ENCODE results near the gene COL4A2. TPM values are rescaled to one million over a fixed set of nuclear protein-coding genes. Genes with fewer than 3 reads are reported as not detected.

Gene COL4A2
- total RNA-seq, 1 experiment from 2014 or later = 1.6 TPM

GRCh38 chr13:110433014-110433413 lies 125.9 kb downstream of the COL4A2 start:
- H3K4me2 ChIP-seq (ENCODE audit: low read length) = no peak overlapping the region
- ChIA-PET RAD21 (ENCODE audit: low non-redundant PET in 1 of 2, low total read pairs in 2 of 2, uncharacterized antibody in 2 of 2, unreplicated experiment in 2 of 2) (no interaction called here), CTCF (no interaction called here), POLR2A (no interaction called here)
- TF ChIP-seq FOSL1 (IDR thresholded peaks at IDR 0.05; ENCODE audit: low read depth) = no peak
- TF ChIP-seq ZFX (IDR thresholded peaks at IDR 0.05) = no peak
- no peak for TF ChIP-seq POLR2A (IDR thresholded peaks at IDR 0.05; ENCODE audit: borderline replicate concordance, extremely low read depth, insufficient read depth, insufficient read length)
- TF ChIP-seq CBX3 (IDR thresholded peaks at IDR 0.05; ENCODE audit: low read depth) = no peak
- TF ChIP-seq YY1 (IDR thresholded peaks at IDR 0.05; ENCODE audit: extremely low read depth, insufficient replicate concordance, low read depth, low read length) = no peak
- TF ChIP-seq EZH2 (IDR thresholded peaks at IDR 0.05) = no peak
- no peak for TF ChIP-seq POLR2AphosphoS5 (IDR thresholded peaks at IDR 0.05; ENCODE audit: low read depth, low read length)
- TF ChIP-seq EGR1 (IDR thresholded peaks at IDR 0.05; ENCODE audit: low read depth) = no peak
- TF ChIP-seq EZH2phosphoT487 (IDR thresholded peaks at IDR 0.05; ENCODE audit: borderline replicate concordance) = no peak
- TF ChIP-seq ELF1 (IDR thresholded peaks at IDR 0.05; ENCODE audit: borderline replicate concordance, low read depth) = no peak
- no peaks in the 10 kb centered on the region for H3K36me3 ChIP-seq (ENCODE audit: control insufficient read depth in 1 of 2, insufficient read depth in 2 of 2, low read length in 2 of 2)
- intact Hi-C loops (cut with micrococcal nuclease) = no loop called here
- no peaks in the 10 kb centered on the region for H3K4me1 ChIP-seq (ENCODE audit: control insufficient read depth in 1 of 2, insufficient read depth in 2 of 2, low read length in 2 of 2)
- H3K9ac ChIP-seq (ENCODE audit: low read length) = no peak overlapping the region
- BruUV-seq (replicated peaks) = no TSS peak
- H3K27me3 ChIP-seq (ENCODE audit: insufficient read depth, low read length) = no peaks in the 10 kb centered on the region
- no peaks in the 10 kb centered on the region for H3K9me3 ChIP-seq (ENCODE audit: control insufficient read depth in 1 of 2, insufficient read depth in 1 of 2, low read depth in 1 of 2, low read length in 2 of 2)
- no peak overlapping the region for H2AFZ ChIP-seq (ENCODE audit: low read depth, low read length, poor library complexity, severe bottlenecking)
- no peak overlapping the region for H3K4me3 ChIP-seq (replicated peaks in 1 of 2; ENCODE audit: low read depth in 1 of 2, low read length in 2 of 2)
- DNase-seq (ENCODE audit: low read depth, low spot score) (no peak), ATAC-seq (no peak)
- no peaks in the 10 kb centered on the region for H3K9me2 ChIP-seq (ENCODE audit: insufficient read depth)
- H3K27ac ChIP-seq (ENCODE audit: low read depth, low read length) = no peak overlapping the region
- H4K20me1 ChIP-seq (ENCODE audit: insufficient read depth) = no peaks in the 10 kb centered on the region
- H3K79me2 ChIP-seq (ENCODE audit: insufficient read depth, low read length) = no peaks in the 10 kb centered on the region

- DNase-seq (ENCODE audit: low read depth, low spot score) (no peak), ATAC-seq (no peak)
- H3K4me2 ChIP-seq (ENCODE audit: low read length) = no peak overlapping the region
- H3K4me1 ChIP-seq (ENCODE audit: control insufficient read depth in 1 of 2, insufficient read depth in 2 of 2, low read length in 2 of 2) = no peaks in the 10 kb centered on the region
- no peaks in the 10 kb centered on the region for H3K36me3 ChIP-seq (ENCODE audit: control insufficient read depth in 1 of 2, insufficient read depth in 2 of 2, low read length in 2 of 2)
- TF ChIP-seq FOSL1 (IDR thresholded peaks at IDR 0.05; ENCODE audit: low read depth) = no peak
- TF ChIP-seq, protein P1, sequence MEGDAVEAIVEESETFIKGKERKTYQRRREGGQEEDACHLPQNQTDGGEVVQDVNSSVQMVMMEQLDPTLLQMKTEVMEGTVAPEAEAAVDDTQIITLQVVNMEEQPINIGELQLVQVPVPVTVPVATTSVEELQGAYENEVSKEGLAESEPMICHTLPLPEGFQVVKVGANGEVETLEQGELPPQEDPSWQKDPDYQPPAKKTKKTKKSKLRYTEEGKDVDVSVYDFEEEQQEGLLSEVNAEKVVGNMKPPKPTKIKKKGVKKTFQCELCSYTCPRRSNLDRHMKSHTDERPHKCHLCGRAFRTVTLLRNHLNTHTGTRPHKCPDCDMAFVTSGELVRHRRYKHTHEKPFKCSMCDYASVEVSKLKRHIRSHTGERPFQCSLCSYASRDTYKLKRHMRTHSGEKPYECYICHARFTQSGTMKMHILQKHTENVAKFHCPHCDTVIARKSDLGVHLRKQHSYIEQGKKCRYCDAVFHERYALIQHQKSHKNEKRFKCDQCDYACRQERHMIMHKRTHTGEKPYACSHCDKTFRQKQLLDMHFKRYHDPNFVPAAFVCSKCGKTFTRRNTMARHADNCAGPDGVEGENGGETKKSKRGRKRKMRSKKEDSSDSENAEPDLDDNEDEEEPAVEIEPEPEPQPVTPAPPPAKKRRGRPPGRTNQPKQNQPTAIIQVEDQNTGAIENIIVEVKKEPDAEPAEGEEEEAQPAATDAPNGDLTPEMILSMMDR (IDR thresholded peaks at IDR 0.05 in 2 of 3, conservative IDR thresholded peaks at IDR 0.05 in 1 of 3; ENCODE audit: borderline replicate concordance in 1 of 3, insufficient read depth in 1 of 3, low read depth in 2 of 3, low read length in 2 of 3) = no peak
- no peak for TF ChIP-seq ELF1 (IDR thresholded peaks at IDR 0.05; ENCODE audit: borderline replicate concordance, low read depth)
- TF ChIP-seq EZH2 (IDR thresholded peaks at IDR 0.05) = no peak
- no peak for TF ChIP-seq CEBPB (IDR thresholded peaks at IDR 0.05; ENCODE audit: low read depth)
- no peak for TF ChIP-seq ZFX (IDR thresholded peaks at IDR 0.05)
- no peak for TF ChIP-seq RAD21 (IDR thresholded peaks at IDR 0.05; ENCODE audit: low read depth)
- TF ChIP-seq SIN3A (IDR thresholded peaks at IDR 0.05; ENCODE audit: low read depth) = no peak
- TF ChIP-seq SP1 (IDR thresholded peaks at IDR 0.05; ENCODE audit: low read depth) = no peak
- ChIA-PET RAD21 (ENCODE audit: low non-redundant PET in 1 of 2, low total read pairs in 2 of 2, uncharacterized antibody in 2 of 2, unreplicated experiment in 2 of 2) (no interaction called here), CTCF (no interaction called here), POLR2A (no interaction called here)
- no peaks in the 10 kb centered on the region for H3K9me2 ChIP-seq (ENCODE audit: insufficient read depth)
- intact Hi-C loops (cut with micrococcal nuclease) = no loop called here
- no peak overlapping the region for H3K4me3 ChIP-seq (replicated peaks in 1 of 2; ENCODE audit: low read depth in 1 of 2, low read length in 2 of 2)
- no peaks in the 10 kb centered on the region for H3K9me3 ChIP-seq (ENCODE audit: control insufficient read depth in 1 of 2, insufficient read depth in 1 of 2, low read depth in 1 of 2, low read length in 2 of 2)
- no TSS peak for BruUV-seq (replicated peaks)
- H3K79me2 ChIP-seq (ENCODE audit: insufficient read depth, low read length) = no peaks in the 10 kb centered on the region
- H3K27me3 ChIP-seq (ENCODE audit: insufficient read depth, low read length) = no peaks in the 10 kb centered on the region
- no peak overlapping the region for H3K27ac ChIP-seq (ENCODE audit: low read depth, low read length)
- H3K9ac ChIP-seq (ENCODE audit: low read length) = no peak overlapping the region
- no peak overlapping the region for H2AFZ ChIP-seq (ENCODE audit: low read depth, low read length, poor library complexity, severe bottlenecking)
- no peaks in the 10 kb centered on the region for H4K20me1 ChIP-seq (ENCODE audit: insufficient read depth)
These were observed 127.5 kb downstream of the COL4A2 start for GRCh38 chr13:110434629-110435028.
